HepG2 (cell line): Measurements from ENCODE around the gene SGIP1.
"Not testable (repeated sequence)": the region's sequence is repeated elsewhere in the genome, so short reads cannot be mapped to it uniquely, and the experiment has no call there.

Source experiments
- ARNT ChIP-seq: fragments of 450-650 bp; IDR thresholded peaks from 2 replicates; pipeline ENCODE4 v1.6.1; 2017
- BHLHE40 ChIP-seq: IDR thresholded peaks from 2 replicates; pipeline ENCODE4 v1.6.1; 2011; ENCODE audit warnings: low read length, improper control_type of control experiment
- ELF4 ChIP-seq: sonication (generic); formaldehyde crosslinking; IDR thresholded peaks from 2 replicates; pipeline ENCODE4 v1.5.0; 2020; ENCODE audit warnings: missing genetic modification reagents, mild to moderate bottlenecking, moderate library complexity, borderline replicate concordance
- EP300 ChIP-seq, 3 experiments: sonication (generic) in 1 of 3; formaldehyde crosslinking in 1 of 3; IDR thresholded peaks; 2 replicates each; pipeline versions ENCODE4 v1.5.1 to v1.6.1; 2011 to 2020; ENCODE audit warnings: low read depth in 2 of 3, low read length in 2 of 3, borderline replicate concordance in 1 of 3, improper control_type of control experiment in 1 of 3, mild to moderate bottlenecking in 1 of 3, missing genetic modification reagents in 1 of 3, moderate library complexity in 1 of 3
- NCOA1 ChIP-seq: sonication (generic); formaldehyde crosslinking; IDR thresholded peaks from 2 replicates; pipeline ENCODE4 v1.9.0; 2021; ENCODE audit warnings: missing genetic modification reagents
- RNF2 ChIP-seq: fragments of 450-650 bp; conservative IDR thresholded peaks from 2 replicates; pipeline ENCODE4 v1.6.1; 2016; ENCODE audit warnings: low read depth
- SMAD1 ChIP-seq: sonication (generic); formaldehyde crosslinking; IDR thresholded peaks from 2 replicates; pipeline ENCODE4 v1.4.0; 2020; ENCODE audit warnings: missing genetic modification reagents, low read depth, mild to moderate bottlenecking, borderline replicate concordance
- YY1 ChIP-seq: IDR thresholded peaks from 2 replicates; pipeline ENCODE4 v1.6.1; 2011; ENCODE audit warnings: low read length, low read depth, moderate library complexity, mild to moderate bottlenecking; ENCODE audit not compliant: insufficient read depth, insufficient replicate concordance
- ZNF329 ChIP-seq: sonication (generic); formaldehyde crosslinking; IDR thresholded peaks from 2 replicates; pipeline ENCODE4 v1.9.0; 2021; ENCODE audit warnings: low read depth, mild to moderate bottlenecking, missing genetic modification reagents
- ZNF44 ChIP-seq: sonication (generic); formaldehyde crosslinking; IDR thresholded peaks from 2 replicates; pipeline ENCODE4 v1.5.1; 2020; ENCODE audit warnings: mild to moderate bottlenecking, missing genetic modification reagents
- ZNF550 ChIP-seq: sonication (generic); formaldehyde crosslinking; IDR thresholded peaks from 2 replicates; pipeline ENCODE4 v1.4.0; 2020; ENCODE audit warnings: mild to moderate bottlenecking, missing genetic modification reagents, borderline replicate concordance
- TF ChIP-seq, protein P1 (sequence below): sonication (generic); formaldehyde crosslinking; IDR thresholded peaks from 2 replicates; pipeline ENCODE4 v1.5.0; 2020; ENCODE audit warnings: missing genetic modification reagents, mild to moderate bottlenecking, borderline replicate concordance

- not testable (repeated sequence) for TF ChIP-seq SMAD1 (CRISPR knock-in tag); ARNT; YY1; ZNF44 (CRISPR knock-in tag); RNF2; ZNF550 (CRISPR knock-in tag); ZNF329 (CRISPR knock-in tag); ELF4 (CRISPR knock-in tag); NCOA1 (CRISPR knock-in tag); EP300 (IDR thresholded peaks at IDR 0.05; ENCODE audit: low read depth in 2 of 2, low read length in 2 of 2); EP300 (CRISPR knock-in tag; IDR thresholded peaks at IDR 0.05; ENCODE audit: borderline replicate concordance); BHLHE40
- TF ChIP-seq, protein P1, sequence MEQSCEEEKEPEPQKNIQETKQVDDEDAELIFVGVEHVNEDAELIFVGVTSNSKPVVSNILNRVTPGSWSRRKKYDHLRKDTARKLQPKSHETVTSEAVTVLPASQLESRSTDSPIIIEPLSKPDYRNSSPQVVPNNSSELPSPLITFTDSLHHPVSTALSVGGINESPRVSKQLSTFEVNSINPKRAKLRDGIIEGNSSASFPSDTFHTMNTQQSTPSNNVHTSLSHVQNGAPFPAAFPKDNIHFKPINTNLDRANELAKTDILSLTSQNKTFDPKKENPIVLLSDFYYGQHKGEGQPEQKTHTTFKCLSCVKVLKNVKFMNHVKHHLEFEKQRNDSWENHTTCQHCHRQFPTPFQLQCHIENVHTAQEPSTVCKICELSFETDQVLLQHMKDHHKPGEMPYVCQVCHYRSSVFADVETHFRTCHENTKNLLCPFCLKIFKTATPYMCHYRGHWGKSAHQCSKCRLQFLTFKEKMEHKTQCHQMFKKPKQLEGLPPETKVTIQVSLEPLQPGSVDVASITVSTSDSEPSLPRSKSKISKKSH: not testable (repeated sequence)
Measured at GRCh38 chr1:66728716-66729115, 194.8 kb downstream of the SGIP1 start.
